HG02981 (cell line): ENCODE results near the gene ATXN7.

Source experiments
- ATAC-seq: cut with Tn5 transposase; IDR thresholded peaks from one replicate; pipeline ENCODE4 v1.9.1; 2021; ENCODE audit warnings: mild to moderate bottlenecking, moderate library complexity; ENCODE audit not compliant: unreplicated experiment

The ATXN7 gene

GRCh38 chr3:63980019-63980418 lies 116.4 kb downstream of the ATXN7 start:
- no peak for ATAC-seq

GRCh38 chr3:63980830-63981498 lies 117.3 kb downstream of the ATXN7 start:
- ATAC-seq: no peak

GRCh38 chr3:63981980-63982379 lies 118.3 kb downstream of the ATXN7 start:
- no peak for ATAC-seq

- no peak for ATAC-seq
Observed at GRCh38 chr3:63984391-63984790, 120.7 kb downstream of the ATXN7 start.

GRCh38 chr3:63986146-63986545 lies 122.5 kb downstream of the ATXN7 start:
- ATAC-seq: no peak

DNA sequence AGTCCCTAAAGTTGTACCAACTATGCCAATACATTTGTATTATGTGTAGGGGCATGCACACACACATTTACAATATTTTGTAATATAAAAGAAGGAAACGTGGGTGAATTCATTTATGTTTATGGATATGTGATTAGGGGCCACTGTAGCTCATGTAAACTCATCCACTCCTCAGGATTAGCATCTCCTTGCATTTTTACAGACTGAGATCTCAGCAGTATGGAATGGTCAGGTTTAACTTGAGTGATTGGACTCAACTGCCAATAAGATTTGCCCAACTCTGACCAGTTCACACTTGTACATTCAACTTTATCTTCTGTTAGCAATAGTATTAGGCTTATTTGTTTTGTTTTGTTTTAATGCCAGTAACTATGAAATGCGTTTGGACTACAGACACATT lies 123.2 kb downstream of the ATXN7 start:
- no peak for ATAC-seq

- no peak for ATAC-seq
Observed at GRCh38 chr3:63988943-63989342, 125.3 kb downstream of the ATXN7 start.

GRCh38 chr3:63990204-63990603 lies 126.5 kb downstream of the ATXN7 start:
- no peak for ATAC-seq

DNA sequence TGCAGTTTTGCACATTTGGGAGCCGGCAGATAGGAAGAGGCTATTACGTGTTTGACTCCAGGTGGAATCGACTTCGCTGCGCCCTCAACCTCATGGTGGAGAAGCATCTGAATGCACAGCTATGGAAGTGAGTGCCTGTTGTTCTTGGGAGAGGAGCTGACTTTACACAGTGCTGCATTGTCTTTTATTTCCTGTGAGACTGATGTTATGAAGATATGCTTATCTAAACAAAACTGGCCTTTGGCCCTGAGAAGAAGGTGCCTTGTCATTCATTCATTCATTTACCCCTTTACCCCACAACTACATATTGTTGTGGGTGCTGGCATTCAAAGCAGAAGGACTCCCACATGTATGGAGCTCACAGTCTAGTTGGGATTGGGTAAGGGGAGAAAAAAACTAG lies 127.1 kb downstream of the ATXN7 start:
- no peak for ATAC-seq

DNA sequence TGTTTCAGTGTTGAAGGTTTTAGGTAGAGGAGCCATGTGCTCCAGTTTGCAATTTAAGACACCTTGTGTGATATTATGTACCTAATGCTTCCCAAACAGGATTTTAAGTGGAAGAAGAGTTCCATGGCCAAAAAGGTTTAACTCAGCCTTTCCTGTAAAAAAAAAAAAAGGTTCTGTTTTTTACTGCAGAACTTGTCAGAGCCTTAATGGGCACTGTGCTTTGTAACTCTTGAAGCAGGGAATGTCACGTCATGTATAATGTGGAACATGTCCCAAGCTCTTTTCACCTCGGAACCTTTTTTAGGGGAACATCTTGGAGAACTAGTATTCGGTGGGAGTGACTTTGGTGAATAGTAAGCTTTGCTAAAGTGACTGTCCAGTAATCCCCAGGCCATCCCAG lies 128.0 kb downstream of the ATXN7 start:
- ATAC-seq: no peak

DNA sequence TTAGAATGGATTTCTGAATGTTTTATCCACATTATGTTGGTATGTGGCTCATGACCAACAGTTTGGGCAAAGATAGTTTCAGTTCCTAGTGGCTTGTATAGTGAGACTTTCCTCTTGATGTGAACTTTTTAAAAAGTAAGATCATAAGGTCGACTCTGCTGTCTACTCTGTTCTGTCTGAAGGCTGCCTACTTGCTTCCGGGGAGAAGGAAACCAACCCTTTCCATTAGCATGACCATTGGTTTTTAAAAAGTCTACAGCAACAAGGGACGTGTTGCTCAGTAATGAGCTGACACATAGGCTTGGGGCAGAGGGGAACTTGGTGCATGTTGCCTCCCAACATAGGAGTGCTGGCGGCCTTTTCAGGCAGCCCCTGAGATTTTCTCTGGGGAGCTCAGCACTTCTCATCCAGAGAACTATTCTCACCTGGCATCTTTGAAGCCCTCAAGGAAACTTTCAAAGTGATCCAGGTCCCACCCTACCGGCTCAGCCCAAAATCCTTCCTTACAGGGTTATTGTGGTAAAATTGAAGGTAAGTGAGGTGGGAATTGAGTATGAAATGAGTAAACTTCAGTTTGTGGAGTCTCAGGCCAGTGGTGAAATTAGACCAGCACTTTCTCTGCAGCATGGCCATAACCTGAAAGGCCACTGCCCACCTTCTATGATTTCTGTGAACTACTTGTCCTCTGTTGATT lies 129.0 kb downstream of the ATXN7 start:
- ATAC-seq: no peak

GRCh38 chr3:63993653-63994079 lies 130.0 kb downstream of the ATXN7 start:
- ATAC-seq: peak; percentile 95

- ATAC-seq: no peak
Observed at GRCh38 chr3:63995086-63995485, 131.4 kb downstream of the ATXN7 start.

- ATAC-seq: no peak
Observed at GRCh38 chr3:63998852-63999754, 135.4 kb downstream of the ATXN7 start.

DNA sequence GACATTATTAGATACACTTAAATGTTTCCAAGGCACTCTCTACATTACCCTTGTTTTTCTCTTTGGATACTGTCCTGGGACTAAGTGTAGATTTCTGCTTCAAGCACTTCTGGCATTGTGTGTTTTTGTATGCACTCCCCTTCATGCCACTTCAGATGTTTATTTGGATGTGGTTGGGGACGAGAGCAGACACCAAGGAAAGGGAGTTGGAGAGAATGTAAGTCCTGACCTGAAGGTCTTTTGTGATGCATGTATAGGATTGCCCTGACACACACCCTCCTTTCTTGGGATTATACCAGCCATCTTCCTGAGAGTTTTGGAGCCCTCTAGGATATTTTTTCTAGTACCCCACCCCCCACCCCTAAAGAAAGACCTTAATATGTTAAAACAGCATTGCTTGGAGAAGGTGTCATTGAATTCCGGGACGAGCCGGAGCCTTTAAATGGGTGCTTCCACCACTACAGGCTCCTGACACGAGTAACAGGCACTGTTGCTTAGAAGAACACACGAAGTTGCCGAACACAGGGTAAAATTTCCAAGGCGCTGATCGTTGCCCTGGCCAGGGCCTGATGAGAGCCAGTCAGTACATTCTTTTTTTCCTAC lies 136.9 kb downstream of the ATXN7 start:
- no peak for ATAC-seq

DNA sequence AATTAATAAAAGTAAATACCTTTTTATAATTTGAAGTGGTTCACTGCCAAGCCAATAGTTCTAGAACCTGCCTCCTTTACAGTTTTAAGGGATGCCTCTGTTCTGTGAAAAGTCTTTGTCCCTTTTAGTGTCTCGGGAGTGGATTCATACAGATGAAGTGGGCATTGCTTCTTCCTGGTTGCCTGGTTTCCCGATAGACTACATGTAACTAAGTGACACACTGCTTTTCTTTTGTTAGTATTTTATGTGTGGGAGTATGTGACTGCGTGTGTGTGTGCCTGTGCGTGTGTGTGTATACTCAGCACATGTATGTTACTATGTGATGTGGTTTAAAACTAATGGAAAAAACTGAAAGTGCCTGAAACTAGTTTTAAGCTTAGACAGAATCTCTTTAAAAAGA lies 138.6 kb downstream of the ATXN7 start:
- no peak for ATAC-seq

DNA sequence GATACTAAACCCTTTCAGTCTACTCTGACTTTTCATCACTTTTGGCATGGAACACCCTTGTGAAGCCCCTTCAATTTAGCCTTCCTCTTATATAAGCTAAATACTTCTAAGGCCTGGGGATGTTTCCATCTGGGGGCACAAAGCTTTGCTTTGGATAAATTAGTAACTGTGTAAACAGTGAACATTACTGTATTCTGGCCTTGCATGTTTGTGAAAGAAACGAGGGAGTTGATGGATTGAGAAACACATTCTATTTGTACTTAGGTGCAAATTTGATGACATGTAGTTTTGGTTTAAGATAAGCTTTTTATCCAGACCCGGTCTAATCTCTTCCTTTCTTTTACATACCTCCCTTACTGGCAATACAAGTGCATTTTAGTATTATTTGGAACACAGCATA lies 139.9 kb downstream of the ATXN7 start:
- ATAC-seq: no peak

DNA sequence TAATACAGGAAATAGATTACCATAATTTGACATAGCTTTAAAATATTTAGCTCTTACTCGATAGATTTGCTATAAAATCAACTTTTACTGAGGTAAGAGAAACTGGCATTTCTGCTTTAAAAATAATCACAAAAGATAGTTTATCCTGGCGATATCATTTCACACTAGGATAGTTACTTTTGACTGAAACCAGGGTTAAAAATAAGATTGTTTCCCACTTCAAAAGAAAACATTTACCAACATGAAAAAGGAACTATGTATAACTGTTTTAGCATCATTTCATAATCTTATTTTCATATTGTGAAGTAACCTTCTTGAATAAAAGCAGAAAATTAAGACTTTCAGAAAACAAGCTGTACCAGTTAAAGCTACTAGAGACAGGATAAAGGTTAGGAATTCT lies 144.3 kb downstream of the ATXN7 start:
- no peak for ATAC-seq

GRCh38 chr3:64008487-64009351 lies 145.1 kb downstream of the ATXN7 start:
- ATAC-seq: no peak

GRCh38 chr3:64009528-64009927 lies 145.9 kb downstream of the ATXN7 start:
- no peak for ATAC-seq
